Tibial nerve (tissue), 4 donors: ENCODE results near the gene FAM151A. TPM values are rescaled to one million over a fixed set of nuclear protein-coding genes. Genes with fewer than 3 reads are reported as not detected.

ENCODE experiments used
- DNase-seq, 2 donors: peaks; one replicate each; pipeline ENCODE4 v3.0.0-alpha.2; 2019; ENCODE audit warnings: low spot score in 2 of 2
- H3K27ac ChIP-seq, 4 donors: fragments of 200-600 bp; sonication (generic) in 3 of 4; one replicate each; pipeline ENCODE4 v1.5.1; 2017 to 2019; ENCODE audit warnings: mild to moderate bottlenecking in 1 of 4
- H3K27me3 ChIP-seq, 2 donors: fragments of 200-600 bp; sonication (generic) in 1 of 2; one replicate each; pipeline versions ENCODE4 v1.5.1 to v1.6.0; 2017 to 2019
- H3K36me3 ChIP-seq, 3 donors: fragments of 200-600 bp; sonication (generic); one replicate each; pipeline ENCODE4 v1.5.1; 2018 to 2019
- H3K4me1 ChIP-seq, 4 donors: fragments of 200-600 bp; sonication (generic) in 3 of 4; one replicate each; pipeline ENCODE4 v1.5.1; 2017 to 2019
- H3K4me3 ChIP-seq, 4 donors: fragments of 200-600 bp; sonication (generic) in 3 of 4; one replicate each; pipeline ENCODE4 v1.5.1; 2017 to 2019; ENCODE audit warnings: mild to moderate bottlenecking in 1 of 4, moderate library complexity in 1 of 4
- H3K9me3 ChIP-seq, 4 donors: fragments of 200-600 bp; sonication (generic) in 3 of 4; one replicate each; pipeline ENCODE4 v1.5.1; 2017 to 2019
- CTCF ChIP-seq, 5 experiments: fragments of 200-600 bp in 3 of 5; fragments of 450-650 bp in 2 of 5; sonication (generic) in 3 of 5; IDR thresholded peaks; one replicate each; pipeline ENCODE4 v1.5.1; 2016 to 2019; ENCODE audit warnings: antibody characterized with exemption in 5 of 5, mild to moderate bottlenecking in 3 of 5, moderate library complexity in 2 of 5
- EP300 ChIP-seq, 2 donors: sonication (generic); formaldehyde crosslinking; IDR thresholded peaks; one replicate each; pipeline ENCODE4 v1.6.1; 2017; ENCODE audit warnings: antibody characterized with exemption in 2 of 2, mild to moderate bottlenecking in 1 of 2
- POLR2A ChIP-seq, 2 donors: fragments of 450-650 bp; IDR thresholded peaks; one replicate each; pipeline ENCODE4 v1.6.1; 2017; ENCODE audit warnings: antibody characterized with exemption in 2 of 2, mild to moderate bottlenecking in 2 of 2, moderate library complexity in 2 of 2
- WGBS, 2 donors: methylation state at CpG; one replicate each; pipeline ENCODE4 v1.1.5; 2018; 5-methylcytosine and 5-hydroxymethylcytosine counted together
- total RNA-seq, 4 donors: library from RNA; depleted of rRNA; stranded (reverse); fragments of >200 nt; gene quantifications; one replicate each; pipeline ENCODE4 v1.1.0, GENCODE V29; 2016

The FAM151A gene
- total RNA-seq, 4 donors from 2014 or later: not detected

- H3K36me3 ChIP-seq: peaks cover 0 to 44% (median 0%) of the 10 kb centered on the region in 3 donors
Measured at GRCh38 chr1:54595956-54596498, 27.3 kb downstream of the FAM151A start.

GRCh38 chr1:54594463-54594862, 28.9 kb downstream of the FAM151A start:
- no peak for DNase-seq
- H3K27ac ChIP-seq: no peak overlapping the region
- H3K36me3 ChIP-seq: peaks cover 0 to 37% (median 0%) of the 10 kb centered on the region in 3 donors
- WGBS, 2 donors: 93 to 95% methylated on average over 11 to 12 of the region's 16 CpGs
- TF ChIP-seq EP300 (IDR thresholded peaks at IDR 0.05) (no peak), CTCF (IDR thresholded peaks at IDR 0.05) (no peak), POLR2A (IDR thresholded peaks at IDR 0.05) (no peak)
- no peak overlapping the region for H3K4me3 ChIP-seq
- H3K27me3 ChIP-seq: no peaks in the 10 kb centered on the region
- no peaks in the 10 kb centered on the region for H3K4me1 ChIP-seq
- no peaks in the 10 kb centered on the region for H3K9me3 ChIP-seq

More at GRCh38 chr1:54595956-54596498, 27.3 kb downstream of the FAM151A start:
- Histone ChIP-seq H3K4me3 (no peak overlapping the region), H3K4me1 (no peaks in the 10 kb centered on the region), H3K27me3 (no peaks in the 10 kb centered on the region), H3K9me3 (no peaks in the 10 kb centered on the region), H3K27ac (no peak overlapping the region)
- WGBS, 2 donors: 87 to 93% methylated on average over 3 of the region's 3 CpGs
- no peak for DNase-seq
- TF ChIP-seq CTCF (IDR thresholded peaks at IDR 0.05): no peak
- no peak for TF ChIP-seq EP300 (IDR thresholded peaks at IDR 0.05)
- no peak for TF ChIP-seq POLR2A (IDR thresholded peaks at IDR 0.05)

- Histone ChIP-seq H3K36me3 (peaks cover 0 to 37% (median 0%) of the 10 kb centered on the region in 3 donors), H3K4me3 (no peak overlapping the region), H3K9me3 (no peaks in the 10 kb centered on the region), H3K27ac (no peak overlapping the region), H3K27me3 (no peaks in the 10 kb centered on the region), H3K4me1 (no peaks in the 10 kb centered on the region)
- no peak for TF ChIP-seq POLR2A (IDR thresholded peaks at IDR 0.05)
- TF ChIP-seq EP300 (IDR thresholded peaks at IDR 0.05): no peak
- TF ChIP-seq CTCF (IDR thresholded peaks at IDR 0.05): no peak
- 89 to 94% methylated on average over 9 to 10 of the region's 10 CpGs for WGBS, 2 donors
- no peak for DNase-seq
Measured at GRCh38 chr1:54593571-54594160, 29.7 kb downstream of the FAM151A start.

- Histone ChIP-seq H3K27ac (no peak overlapping the region), H3K4me3 (no peak overlapping the region), H3K27me3 (no peaks in the 10 kb centered on the region), H3K4me1 (no peaks in the 10 kb centered on the region), H3K36me3 (peaks cover 0 to 22% (median 0%) of the 10 kb centered on the region in 3 donors), H3K9me3 (no peaks in the 10 kb centered on the region)
- TF ChIP-seq POLR2A (IDR thresholded peaks at IDR 0.05): no peak
- TF ChIP-seq CTCF (IDR thresholded peaks at IDR 0.05): no peak
- no peak for TF ChIP-seq EP300 (IDR thresholded peaks at IDR 0.05)
- WGBS, 2 donors: 86 to 89% methylated on average over 4 to 5 of the region's 5 CpGs
- no peak for DNase-seq
Measured at GRCh38 chr1:54591127-54591756, 32.1 kb downstream of the FAM151A start.

- no peaks in the 10 kb centered on the region for H3K4me1 ChIP-seq
- H3K9me3 ChIP-seq: no peaks in the 10 kb centered on the region
- 65 to 85% methylated on average over 2 of the region's 2 CpGs for WGBS, 2 donors
- no peak for TF ChIP-seq POLR2A (IDR thresholded peaks at IDR 0.05)
- TF ChIP-seq CTCF (IDR thresholded peaks at IDR 0.05): no peak
- no peak for TF ChIP-seq EP300 (IDR thresholded peaks at IDR 0.05)
- no peak overlapping the region for H3K27ac ChIP-seq
- H3K36me3 ChIP-seq: peaks cover 0 to 9% (median 0%) of the 10 kb centered on the region in 3 donors
- H3K4me3 ChIP-seq: no peak overlapping the region
- H3K27me3 ChIP-seq: no peaks in the 10 kb centered on the region
- no peak for DNase-seq
Measured at GRCh38 chr1:54588377-54588776, 34.9 kb downstream of the FAM151A start.
